HepG2 (cell line): Measurements from ENCODE around the gene MTARC1. TPM values are rescaled to one million over a fixed set of nuclear protein-coding genes. Genes with fewer than 3 reads are reported as not detected.

ENCODE experiments used
- ATF5 ChIP-seq: sonication (generic); formaldehyde crosslinking; IDR thresholded peaks from 2 replicates; pipeline ENCODE4 v1.4.0; 2020; ENCODE audit warnings: mild to moderate bottlenecking, low read depth, missing genetic modification reagents
- CCDC6 ChIP-seq: sonication (generic); formaldehyde crosslinking; IDR thresholded peaks from 2 replicates; pipeline ENCODE4 v1.8.1; 2022; ENCODE audit warnings: mild to moderate bottlenecking, missing genetic modification reagents, moderate library complexity
- FOSL1 ChIP-seq: sonication (generic); formaldehyde crosslinking; IDR thresholded peaks from 2 replicates; pipeline ENCODE4 v1.9.0; 2021; ENCODE audit warnings: missing genetic modification reagents, borderline replicate concordance
- GLI4 ChIP-seq: sonication (generic); formaldehyde crosslinking; IDR thresholded peaks from 2 replicates; pipeline ENCODE4 v1.5.1; 2020; ENCODE audit warnings: missing genetic modification reagents, mild to moderate bottlenecking, moderate library complexity, borderline replicate concordance
- HMG20A ChIP-seq: IDR thresholded peaks from 2 replicates; pipeline ENCODE4 v1.6.1; 2016; ENCODE audit warnings: borderline replicate concordance
- HMGXB4 ChIP-seq, 2 experiments: sonication (generic) in 1 of 2; formaldehyde crosslinking in 1 of 2; IDR thresholded peaks; 2 replicates each; pipeline versions ENCODE4 v1.4.0 to v1.6.1; 2018 to 2020; ENCODE audit warnings: missing genetic modification reagents in 2 of 2, borderline replicate concordance in 1 of 2, low read depth in 1 of 2, mild to moderate bottlenecking in 1 of 2, missing biosample characterization in 1 of 2
- HNF1A ChIP-seq, 2 experiments: sonication (generic) in 1 of 2; formaldehyde crosslinking in 1 of 2; IDR thresholded peaks; 2 replicates each; pipeline versions ENCODE4 v1.4.0 to v1.6.1; 2016 to 2020; ENCODE audit warnings: borderline replicate concordance in 1 of 2, low read depth in 1 of 2, mild to moderate bottlenecking in 1 of 2, missing genetic modification reagents in 1 of 2
- HOXA9 ChIP-seq: sonication (generic); formaldehyde crosslinking; IDR thresholded peaks from 2 replicates; pipeline ENCODE4 v1.8.1; 2022; ENCODE audit warnings: missing genetic modification reagents, mild to moderate bottlenecking, moderate library complexity, borderline replicate concordance
- NPAS2 ChIP-seq: sonication (generic); formaldehyde crosslinking; IDR thresholded peaks from 2 replicates; pipeline ENCODE4 v1.8.0; 2022; ENCODE audit warnings: mild to moderate bottlenecking, missing genetic modification reagents, borderline replicate concordance
- PLSCR1 ChIP-seq: sonication (generic); formaldehyde crosslinking; IDR thresholded peaks from 2 replicates; pipeline ENCODE4 v1.5.0; 2020; ENCODE audit warnings: missing genetic modification reagents, mild to moderate bottlenecking, borderline replicate concordance
- RAD51 ChIP-seq: fragments of 450-650 bp; IDR thresholded peaks from 2 replicates; pipeline ENCODE4 v1.6.1; 2016; ENCODE audit warnings: borderline replicate concordance
- RBFOX2 ChIP-seq: fragments of 200-400 bp; formaldehyde crosslinking; IDR thresholded peaks from 2 replicates; pipeline ENCODE4 v1.6.1; 2017; ENCODE audit warnings: low read depth, mild to moderate bottlenecking, low read length
- SMYD3 ChIP-seq: sonication (generic); formaldehyde crosslinking; IDR thresholded peaks from 2 replicates; pipeline ENCODE4 v1.8.1; 2023; ENCODE audit warnings: mild to moderate bottlenecking, missing genetic modification reagents
- SP140L ChIP-seq: sonication (generic); formaldehyde crosslinking; IDR thresholded peaks from 2 replicates; pipeline ENCODE4 v1.4.0; 2020; ENCODE audit warnings: missing genetic modification reagents, borderline replicate concordance
- ZNF18 ChIP-seq: sonication (generic); formaldehyde crosslinking; IDR thresholded peaks from 2 replicates; pipeline ENCODE4 v1.8.0; 2022; ENCODE audit warnings: mild to moderate bottlenecking, missing genetic modification reagents; ENCODE audit not compliant: insufficient replicate concordance
- ZNF260 ChIP-seq: sonication (generic); formaldehyde crosslinking; IDR thresholded peaks from 2 replicates; pipeline ENCODE4 v1.4.0; 2020; ENCODE audit warnings: missing genetic modification reagents, low read depth, mild to moderate bottlenecking, borderline replicate concordance
- ZNF792 ChIP-seq: IDR thresholded peaks from 2 replicates; pipeline ENCODE4 v1.6.1; 2016
- polyA plus RNA-seq, 8 experiments: library from polyadenylated mRNA; depleted of rRNA in 3 of 8; stranded (reverse) in 7 of 8; unstranded in 1 of 8; fragments of >200 nt; fragmentation: Illumina TruSeq in 4 of 8; extraction: Trizol in 4 of 8; gene quantifications; 2 replicates each; pipeline versions ENCODE4 v1.2.1 to v1.2.3, GENCODE V29; 2011 to 2016; ENCODE audit warnings: low read depth in 4 of 8, missing spikeins in 1 of 8, mixed read lengths in 1 of 8; ENCODE audit not compliant: insufficient read depth in 1 of 8
- total RNA-seq, 5 experiments: library from RNA; depleted of rRNA; stranded (reverse); fragments of >200 nt; fragmentation: Illumina TruSeq; extraction: Trizol; gene quantifications; 2 replicates each; pipeline ENCODE4 v1.2.3, GENCODE V29; 2016; ENCODE audit warnings: low read depth in 1 of 5

MTARC1 gene
- total and polyA plus RNA-seq, 2 of the 13 experiments (the other 11 are each of a cell fraction or from before 2014, with no cell fraction given) = 19.4 to 106 TPM

- no peak for TF ChIP-seq PLSCR1
- 0 out of 2 replicates have a peak, but pooled peaks have one; percentile 49 for TF ChIP-seq SP140L
- no peak for TF ChIP-seq FOSL1
- TF ChIP-seq HOXA9 (CRISPR knock-in tag) = no peak
- TF ChIP-seq SMYD3 (CRISPR knock-in tag) = no peak
- peak; percentile 26; the same call in 1 of the 2 replicates for TF ChIP-seq GLI4 (CRISPR knock-in tag)
- no peak for TF ChIP-seq ATF5 (CRISPR knock-in tag)
- TF ChIP-seq RAD51 = no peak
- TF ChIP-seq ZNF260 (CRISPR knock-in tag) = no peak
- peak; percentile 89 for TF ChIP-seq RBFOX2
- TF ChIP-seq HMG20A (CRISPR knock-in tag) = no peak
- TF ChIP-seq ZNF18 = no peak
- TF ChIP-seq ZNF792 = peak; percentile 30; the same call in 1 of the 2 replicates
- peak; percentile 86; the same call in 1 of the 2 replicates for TF ChIP-seq CCDC6 (CRISPR knock-in tag)
- TF ChIP-seq HMGXB4 (CRISPR knock-in tag; IDR thresholded peaks at IDR 0.05; ENCODE audit: borderline replicate concordance in 1 of 2, low read depth in 1 of 2) = peak; percentile 53 to 66; a peak in 3 of 4 replicates
- TF ChIP-seq NPAS2 (CRISPR knock-in tag) = no peak
- TF ChIP-seq HNF1A (IDR thresholded peaks at IDR 0.05; ENCODE audit: low read depth) = no peak
- TF ChIP-seq HNF1A (CRISPR knock-in tag; IDR thresholded peaks at IDR 0.05; ENCODE audit: borderline replicate concordance) = peak; percentile 33; the same call in 1 of the 2 replicates
Observed at GRCh38 chr1:220786337-220787068, at the start of gene MTARC1 (continued).
